Measurements from ENCODE around the gene SEC23B. TPM values are rescaled to one million over a fixed set of nuclear protein-coding genes. Genes with fewer than 3 reads are reported as not detected.

SEC23B gene
- total and polyA plus RNA-seq, 2 of the 13 experiments (the other 11 are each of a cell fraction or from before 2014, with no cell fraction given): 114 to 120 TPM

DNA sequence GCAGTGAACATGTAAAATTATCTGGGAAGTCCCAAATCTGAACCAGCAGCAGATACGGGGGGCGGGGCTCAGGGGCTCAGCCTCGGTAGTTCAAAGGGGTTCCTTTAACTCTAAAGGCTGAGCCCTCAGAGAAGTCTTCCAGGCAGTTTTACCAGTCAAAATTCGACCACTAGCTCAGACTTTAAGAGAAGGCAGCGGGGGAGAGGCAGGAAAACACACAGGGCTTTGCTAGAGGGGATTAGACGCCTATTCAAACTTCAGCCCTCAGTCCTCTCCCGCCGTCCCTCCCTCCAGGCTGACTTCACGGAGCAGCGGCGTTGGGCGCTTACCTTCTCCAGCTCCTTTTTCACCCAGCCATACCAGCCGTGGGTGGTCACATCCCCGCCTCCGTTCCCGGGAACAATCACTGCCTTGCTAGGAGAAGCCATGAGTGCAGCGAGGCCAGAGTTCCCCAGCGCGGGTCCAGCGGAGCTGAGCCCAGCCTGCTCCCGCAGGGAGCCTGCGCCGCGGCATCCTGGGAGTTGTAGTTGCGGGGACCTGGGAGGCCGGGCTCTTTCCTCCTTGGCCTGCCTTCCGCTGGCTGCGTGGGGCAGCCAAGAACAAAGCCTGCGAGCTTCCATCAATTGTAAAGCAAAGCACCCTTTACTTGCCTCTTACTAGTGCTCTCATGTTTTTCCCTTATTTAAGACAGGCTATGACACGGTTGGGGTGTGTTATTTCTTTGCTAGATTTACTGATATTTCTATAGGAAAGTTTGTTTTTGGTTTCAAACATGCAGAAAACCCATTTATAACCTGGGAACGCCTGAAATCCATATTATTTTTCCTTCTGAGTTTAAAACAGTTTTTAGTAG, 10.8 kb upstream of the SEC23B start, which contains the start of gene RBBP9 (continued):
- TF ChIP-seq ZNF281 (CRISPR knock-in tag; IDR thresholded peaks at IDR 0.05; ENCODE audit: borderline replicate concordance): peak; percentile 46; the same call in 1 of the 2 replicates
- TF ChIP-seq ZSCAN31 (CRISPR knock-in tag; IDR thresholded peaks at IDR 0.05; ENCODE audit: low read depth): peak; percentile 88
- no peak for TF ChIP-seq HNRNPUL1 (IDR thresholded peaks at IDR 0.05; ENCODE audit: low read depth, low read length)
- no peak for TF ChIP-seq FOXJ3 (CRISPR knock-in tag; IDR thresholded peaks at IDR 0.05; ENCODE audit: borderline replicate concordance)
- TF ChIP-seq, protein P1, sequence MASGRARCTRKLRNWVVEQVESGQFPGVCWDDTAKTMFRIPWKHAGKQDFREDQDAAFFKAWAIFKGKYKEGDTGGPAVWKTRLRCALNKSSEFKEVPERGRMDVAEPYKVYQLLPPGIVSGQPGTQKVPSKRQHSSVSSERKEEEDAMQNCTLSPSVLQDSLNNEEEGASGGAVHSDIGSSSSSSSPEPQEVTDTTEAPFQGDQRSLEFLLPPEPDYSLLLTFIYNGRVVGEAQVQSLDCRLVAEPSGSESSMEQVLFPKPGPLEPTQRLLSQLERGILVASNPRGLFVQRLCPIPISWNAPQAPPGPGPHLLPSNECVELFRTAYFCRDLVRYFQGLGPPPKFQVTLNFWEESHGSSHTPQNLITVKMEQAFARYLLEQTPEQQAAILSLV (CRISPR knock-in tag; IDR thresholded peaks at IDR 0.05; ENCODE audit: borderline replicate concordance): peak; percentile 96
- 0 out of 2 replicates have a peak, but pooled peaks have one; percentile 75 for TF ChIP-seq SMAD9 (CRISPR knock-in tag; IDR thresholded peaks at IDR 0.05)
- peak; percentile 60; the same call in 1 of the 2 replicates for TF ChIP-seq TGIF2 (CRISPR knock-in tag; IDR thresholded peaks at IDR 0.05)
- TF ChIP-seq EP300 (IDR thresholded peaks at IDR 0.05; ENCODE audit: low read depth in 2 of 2, low read length in 2 of 2): peak; percentile 31 to 35; a peak in 1 of 4 replicates
- peak; percentile 75 for TF ChIP-seq EP300 (CRISPR knock-in tag; IDR thresholded peaks at IDR 0.05; ENCODE audit: borderline replicate concordance)
- peak; percentile 96 for TF ChIP-seq KDM2A (CRISPR knock-in tag; IDR thresholded peaks at IDR 0.05; ENCODE audit: borderline replicate concordance, low read depth)
- peak; percentile 93; the same call in 1 of the 2 replicates for TF ChIP-seq THAP7 (CRISPR knock-in tag; IDR thresholded peaks at IDR 0.05)
- peak; percentile 92 for TF ChIP-seq PHF20 (CRISPR knock-in tag; IDR thresholded peaks at IDR 0.05)
- TF ChIP-seq ZNF597 (CRISPR knock-in tag; IDR thresholded peaks at IDR 0.05): no peak
- peak; percentile 81; the same call in 1 of the 2 replicates for TF ChIP-seq SNAPC2 (CRISPR knock-in tag; IDR thresholded peaks at IDR 0.05)
- TF ChIP-seq EED (CRISPR knock-in tag; IDR thresholded peaks at IDR 0.05): no peak
- TF ChIP-seq ATAD3A (CRISPR knock-in tag; IDR thresholded peaks at IDR 0.05): peak; percentile 82; the same call in 1 of the 2 replicates
- no peak; the same call in 1 of the 2 replicates for TF ChIP-seq ZNF629 (CRISPR knock-in tag; conservative IDR thresholded peaks at IDR 0.05)
- TF ChIP-seq, protein P2, sequence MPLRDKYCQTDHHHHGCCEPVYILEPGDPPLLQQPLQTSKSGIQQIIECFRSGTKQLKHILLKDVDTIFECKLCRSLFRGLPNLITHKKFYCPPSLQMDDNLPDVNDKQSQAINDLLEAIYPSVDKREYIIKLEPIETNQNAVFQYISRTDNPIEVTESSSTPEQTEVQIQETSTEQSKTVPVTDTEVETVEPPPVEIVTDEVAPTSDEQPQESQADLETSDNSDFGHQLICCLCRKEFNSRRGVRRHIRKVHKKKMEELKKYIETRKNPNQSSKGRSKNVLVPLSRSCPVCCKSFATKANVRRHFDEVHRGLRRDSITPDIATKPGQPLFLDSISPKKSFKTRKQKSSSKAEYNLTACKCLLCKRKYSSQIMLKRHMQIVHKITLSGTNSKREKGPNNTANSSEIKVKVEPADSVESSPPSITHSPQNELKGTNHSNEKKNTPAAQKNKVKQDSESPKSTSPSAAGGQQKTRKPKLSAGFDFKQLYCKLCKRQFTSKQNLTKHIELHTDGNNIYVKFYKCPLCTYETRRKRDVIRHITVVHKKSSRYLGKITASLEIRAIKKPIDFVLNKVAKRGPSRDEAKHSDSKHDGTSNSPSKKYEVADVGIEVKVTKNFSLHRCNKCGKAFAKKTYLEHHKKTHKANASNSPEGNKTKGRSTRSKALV (CRISPR knock-in tag; IDR thresholded peaks at IDR 0.05): peak; percentile 77
